ENCODE measurements around the gene PALLD.

PALLD gene

DNA sequence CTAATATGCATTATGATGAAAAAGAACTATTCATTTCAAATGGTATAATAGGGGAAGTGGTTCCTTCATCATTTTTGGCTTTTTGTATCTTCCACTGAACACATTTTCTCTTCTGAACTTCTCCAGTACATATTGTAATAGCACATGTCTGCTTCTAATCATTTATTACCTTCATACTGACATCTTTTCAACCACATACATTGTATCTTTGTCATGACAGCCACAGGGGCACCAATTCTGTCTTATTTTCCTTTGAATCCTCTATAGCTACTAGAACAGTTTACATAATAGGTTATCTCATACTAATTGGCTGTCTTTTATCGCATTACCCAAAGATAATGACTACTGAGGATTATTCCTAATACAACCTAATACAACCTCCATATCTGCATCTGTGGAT, 37.7 kb downstream of the PALLD start:
- TF ChIP-seq PAX5 (IDR thresholded peaks at IDR 0.05; ENCODE audit: insufficient read depth, low read length, severe bottlenecking) (no peak), POU2F2 (IDR thresholded peaks at IDR 0.05; ENCODE audit: low read depth, low read length) (no peak)
- no peak for FAIRE-seq
- no peak for DNase-seq (ENCODE audit: insufficient read length, low spot score)

DNA sequence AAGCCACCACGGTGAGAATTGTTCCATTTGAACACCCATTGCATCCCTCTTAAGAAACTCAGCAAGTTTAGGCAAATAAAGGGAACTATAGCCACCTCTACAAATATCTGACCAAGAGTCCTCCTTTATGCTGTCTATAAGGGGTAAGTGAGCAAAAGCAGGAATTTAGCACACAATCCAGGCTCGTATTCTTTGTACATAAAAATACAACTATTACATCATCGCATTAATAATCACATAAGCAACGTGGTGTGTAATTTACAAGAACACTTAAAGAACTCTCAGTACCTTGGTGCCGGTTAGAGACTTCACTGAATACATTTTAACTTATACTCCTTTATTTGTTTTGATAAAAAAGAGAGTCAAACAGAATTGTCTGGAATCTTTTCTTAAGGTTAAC, 38.8 kb downstream of the PALLD start:
- DNase-seq (ENCODE audit: insufficient read length, low spot score) (no peak), FAIRE-seq (no peak)
- TF ChIP-seq PAX5 (IDR thresholded peaks at IDR 0.05; ENCODE audit: insufficient read depth, low read length, severe bottlenecking) = no peak

DNA sequence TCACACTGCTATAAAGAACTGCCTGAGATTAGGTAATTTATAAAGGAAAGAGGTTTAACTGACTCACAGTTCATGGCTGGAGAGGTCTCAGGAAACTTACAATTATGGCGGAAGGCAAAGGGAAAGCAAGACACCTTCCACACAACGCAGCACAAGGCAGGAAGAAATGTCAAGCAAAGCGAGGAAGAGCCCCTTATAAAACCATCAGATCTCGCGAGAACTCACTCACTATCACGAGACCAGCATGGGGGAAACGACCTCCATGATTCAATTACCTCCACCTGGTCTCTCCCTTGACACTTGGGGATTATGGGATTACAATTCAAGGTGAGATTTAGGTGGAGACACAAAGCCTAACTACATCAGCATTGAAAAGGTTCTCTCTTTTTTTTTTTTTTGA, 39.6 kb downstream of the PALLD start:
- FAIRE-seq (no peak), DNase-seq (ENCODE audit: insufficient read length, low spot score) (no peak)
- TF ChIP-seq POLR2A (IDR thresholded peaks at IDR 0.05; ENCODE audit: low read depth, low read length) (no peak), POU2F2 (IDR thresholded peaks at IDR 0.05; ENCODE audit: low read depth, low read length) (no peak)

DNA sequence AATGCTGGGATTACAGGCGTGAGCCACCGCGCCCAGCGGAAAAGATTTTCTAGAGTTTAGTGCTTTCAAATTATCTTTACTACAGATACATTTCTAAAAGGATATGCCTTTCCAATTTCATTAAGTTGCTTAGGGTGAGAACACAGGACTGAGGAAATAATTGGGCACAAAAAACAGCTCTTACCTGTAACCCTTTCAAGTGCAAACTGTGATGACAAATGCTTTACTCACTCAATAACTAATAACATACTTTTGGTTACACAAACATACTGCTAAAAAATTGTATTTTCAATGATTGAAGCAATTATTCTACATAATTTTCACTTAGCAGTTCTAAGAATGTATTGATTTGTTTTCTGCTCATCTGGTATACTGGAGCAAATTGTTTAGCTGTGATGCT, 40.2 kb downstream of the PALLD start:
- no peak for DNase-seq (ENCODE audit: insufficient read length, low spot score)
- FAIRE-seq = no peak
- TF ChIP-seq SPI1 (IDR thresholded peaks at IDR 0.05; ENCODE audit: low read depth, low read length) (no peak), TAF1 (IDR thresholded peaks at IDR 0.05; ENCODE audit: low read depth, low read length) (no peak), POU2F2 (IDR thresholded peaks at IDR 0.05; ENCODE audit: low read depth, low read length) (no peak), PAX5 (IDR thresholded peaks at IDR 0.05; ENCODE audit: insufficient read depth, low read length, severe bottlenecking) (no peak), POLR2AphosphoS5 (IDR thresholded peaks at IDR 0.05; ENCODE audit: low read depth, low read length) (no peak), POLR2A (IDR thresholded peaks at IDR 0.05; ENCODE audit: low read depth, low read length) (no peak)

DNA sequence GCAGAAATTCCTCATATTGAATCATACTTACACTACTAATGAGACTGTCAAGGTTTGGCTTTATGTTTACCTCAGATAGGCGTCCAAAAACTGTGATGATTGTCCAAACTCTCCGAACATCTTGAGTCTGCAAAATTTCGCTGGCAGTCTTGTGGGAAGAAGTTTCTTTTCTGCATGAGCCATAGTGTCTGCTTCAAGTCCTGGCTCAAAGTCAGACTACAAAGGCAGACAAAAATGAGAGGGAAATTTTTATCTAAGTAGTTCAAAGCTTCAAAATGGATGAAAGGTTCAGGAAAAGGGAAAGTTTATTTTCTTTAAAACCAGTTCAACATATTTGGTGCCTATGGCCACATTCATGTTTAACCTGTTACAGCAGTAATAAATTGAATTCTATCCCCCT, 40.7 kb downstream of the PALLD start:
- DNase-seq (ENCODE audit: insufficient read length, low spot score) (no peak), FAIRE-seq (no peak)
- TF ChIP-seq POU2F2 (IDR thresholded peaks at IDR 0.05; ENCODE audit: low read depth, low read length) (no peak), SPI1 (IDR thresholded peaks at IDR 0.05; ENCODE audit: low read depth, low read length) (no peak), PAX5 (IDR thresholded peaks at IDR 0.05; ENCODE audit: insufficient read depth, low read length, severe bottlenecking) (no peak), POLR2A (IDR thresholded peaks at IDR 0.05; ENCODE audit: low read depth, low read length) (no peak), TAF1 (IDR thresholded peaks at IDR 0.05; ENCODE audit: low read depth, low read length) (no peak), POLR2AphosphoS5 (IDR thresholded peaks at IDR 0.05; ENCODE audit: low read depth, low read length) (no peak)

DNA sequence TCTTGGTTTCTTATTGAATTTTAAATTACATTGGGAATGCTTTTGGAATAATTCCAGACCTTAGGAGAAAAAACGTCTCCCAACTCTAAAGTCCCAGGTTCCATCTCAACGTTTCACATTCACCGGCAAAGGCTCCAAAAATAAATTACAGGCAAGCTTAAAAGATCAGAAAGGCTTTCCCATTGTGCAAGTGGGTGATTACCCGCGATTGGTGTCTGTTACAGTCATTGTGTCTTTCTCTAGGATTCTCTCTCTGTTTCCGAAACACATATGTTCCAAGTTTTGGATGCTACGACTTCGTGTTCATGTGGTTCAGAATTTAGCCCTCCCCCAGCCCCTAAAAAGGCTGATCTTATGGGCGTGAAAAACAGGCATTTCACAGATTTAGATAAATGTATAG, 41.8 kb downstream of the PALLD start:
- DNase-seq (ENCODE audit: insufficient read length, low spot score) = no peak
- TF ChIP-seq TAF1 (IDR thresholded peaks at IDR 0.05; ENCODE audit: low read depth, low read length) = no peak
- TF ChIP-seq POLR2A (IDR thresholded peaks at IDR 0.05; ENCODE audit: low read depth, low read length) = no peak
- no peak for TF ChIP-seq PAX5 (IDR thresholded peaks at IDR 0.05; ENCODE audit: insufficient read depth, low read length, severe bottlenecking)
- no peak for TF ChIP-seq POU2F2 (IDR thresholded peaks at IDR 0.05; ENCODE audit: low read depth, low read length)
- TF ChIP-seq SPI1 (IDR thresholded peaks at IDR 0.05; ENCODE audit: low read depth, low read length) = no peak
- TF ChIP-seq POLR2AphosphoS5 (IDR thresholded peaks at IDR 0.05; ENCODE audit: low read depth, low read length) = no peak
- FAIRE-seq = no peak

DNA sequence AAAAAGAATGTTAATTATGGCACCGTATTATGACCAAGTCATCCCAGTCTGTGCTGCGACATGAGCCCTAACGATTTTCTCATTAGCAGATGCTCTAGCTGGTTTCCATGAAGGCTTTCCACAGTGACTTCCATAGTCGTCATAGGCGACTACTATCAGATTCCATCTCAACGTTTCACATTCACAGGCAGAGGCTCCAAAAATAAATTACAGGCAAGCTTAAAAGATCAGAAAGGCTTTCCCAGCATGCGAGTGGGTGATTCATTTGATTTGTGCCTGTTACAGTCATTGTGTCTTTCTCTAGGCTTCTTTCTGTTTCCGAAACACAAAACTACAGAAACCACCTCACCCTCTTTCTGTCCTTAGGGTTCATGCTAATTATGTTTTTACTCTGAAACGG, 43.2 kb downstream of the PALLD start:
- FAIRE-seq = no peak
- DNase-seq (ENCODE audit: insufficient read length, low spot score) = no peak
- no peak for TF ChIP-seq POLR2AphosphoS5 (IDR thresholded peaks at IDR 0.05; ENCODE audit: low read depth, low read length)
- no peak for TF ChIP-seq PAX5 (IDR thresholded peaks at IDR 0.05; ENCODE audit: insufficient read depth, low read length, severe bottlenecking)
- no peak for TF ChIP-seq POLR2A (IDR thresholded peaks at IDR 0.05; ENCODE audit: low read depth, low read length)
- TF ChIP-seq TAF1 (IDR thresholded peaks at IDR 0.05; ENCODE audit: low read depth, low read length) = no peak
- TF ChIP-seq SPI1 (IDR thresholded peaks at IDR 0.05; ENCODE audit: low read depth, low read length) = no peak
- TF ChIP-seq POU2F2 (IDR thresholded peaks at IDR 0.05; ENCODE audit: low read depth, low read length) = no peak

DNA sequence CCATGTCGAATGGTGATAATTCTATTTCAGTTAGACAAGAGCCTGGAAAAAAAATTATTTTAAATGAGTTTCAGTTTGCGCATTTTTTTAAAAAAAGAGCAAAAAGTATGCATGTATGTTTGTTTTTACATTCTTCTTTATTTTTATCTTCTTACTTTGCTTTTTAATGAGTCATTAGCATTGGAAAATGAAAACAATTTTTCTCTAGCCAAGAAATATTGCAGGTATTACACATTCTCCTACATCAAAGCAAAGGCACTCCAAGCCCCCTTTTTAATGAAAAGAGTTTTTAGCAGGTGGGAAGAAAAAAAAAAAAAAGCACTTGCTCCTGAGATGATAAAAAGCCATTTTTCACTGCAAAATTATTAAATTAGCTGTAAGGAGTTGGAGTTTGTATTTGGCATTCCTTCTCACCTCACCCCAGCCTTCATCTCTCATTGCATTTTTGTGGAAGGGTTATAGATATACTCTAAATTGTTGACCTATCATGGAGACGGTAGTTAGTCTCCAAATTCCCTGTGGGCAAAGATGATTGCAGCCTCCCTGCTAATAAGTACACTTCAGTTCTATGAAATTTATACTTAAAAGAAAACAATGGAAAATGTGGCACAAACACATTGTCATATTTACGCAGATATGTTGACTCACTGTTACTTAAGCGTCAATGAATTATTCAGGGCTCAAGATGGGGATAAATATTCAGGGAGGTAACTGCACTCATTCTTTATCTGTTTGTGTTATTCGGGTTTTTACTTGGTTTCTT, 43.8 kb downstream of the PALLD start:
- no peak for DNase-seq (ENCODE audit: insufficient read length, low spot score)
- TF ChIP-seq POLR2AphosphoS5 (IDR thresholded peaks at IDR 0.05; ENCODE audit: low read depth, low read length) (no peak), POLR2A (IDR thresholded peaks at IDR 0.05; ENCODE audit: low read depth, low read length) (no peak), TAF1 (IDR thresholded peaks at IDR 0.05; ENCODE audit: low read depth, low read length) (no peak), PAX5 (IDR thresholded peaks at IDR 0.05; ENCODE audit: insufficient read depth, low read length, severe bottlenecking) (no peak), SPI1 (IDR thresholded peaks at IDR 0.05; ENCODE audit: low read depth, low read length) (no peak), POU2F2 (IDR thresholded peaks at IDR 0.05; ENCODE audit: low read depth, low read length) (no peak)
- FAIRE-seq = no peak

DNA sequence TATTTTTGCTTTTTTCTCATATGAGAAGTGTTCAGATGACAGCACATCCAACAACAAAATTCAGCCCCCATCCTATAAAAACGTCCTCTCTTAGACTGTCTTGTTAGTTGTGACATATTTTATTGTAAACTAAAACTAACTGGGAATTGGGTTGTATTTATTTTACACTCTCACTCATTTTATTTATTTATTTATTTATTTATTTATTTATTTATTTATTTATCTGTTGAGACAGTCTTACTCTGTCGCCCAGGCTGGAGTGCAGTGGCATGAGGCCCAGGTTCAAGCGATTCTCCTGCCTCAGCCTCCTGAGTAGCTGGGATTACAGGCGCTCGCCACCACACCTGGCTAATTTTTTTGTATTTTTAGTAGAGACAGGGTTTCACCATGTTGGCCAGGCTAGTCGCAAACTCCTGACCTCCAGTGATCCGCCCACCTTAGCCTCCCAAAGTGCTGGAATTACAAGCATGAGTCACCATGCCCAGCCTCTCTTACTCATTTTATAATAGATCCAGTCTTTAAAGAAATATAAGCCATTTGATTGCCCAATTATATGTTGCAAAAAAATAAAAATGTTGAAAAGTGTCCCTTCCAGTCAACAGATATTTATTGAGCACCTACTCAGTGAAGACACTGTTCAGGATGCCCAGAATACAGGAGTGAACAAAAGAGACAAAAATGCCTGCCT, 44.6 kb downstream of the PALLD start:
- no peak for TF ChIP-seq SPI1 (IDR thresholded peaks at IDR 0.05; ENCODE audit: low read depth, low read length)
- no peak for TF ChIP-seq POLR2A (IDR thresholded peaks at IDR 0.05; ENCODE audit: low read depth, low read length)
- TF ChIP-seq POU2F2 (IDR thresholded peaks at IDR 0.05; ENCODE audit: low read depth, low read length) = no peak
- DNase-seq (ENCODE audit: insufficient read length, low spot score) = no peak
- no peak for FAIRE-seq

DNA sequence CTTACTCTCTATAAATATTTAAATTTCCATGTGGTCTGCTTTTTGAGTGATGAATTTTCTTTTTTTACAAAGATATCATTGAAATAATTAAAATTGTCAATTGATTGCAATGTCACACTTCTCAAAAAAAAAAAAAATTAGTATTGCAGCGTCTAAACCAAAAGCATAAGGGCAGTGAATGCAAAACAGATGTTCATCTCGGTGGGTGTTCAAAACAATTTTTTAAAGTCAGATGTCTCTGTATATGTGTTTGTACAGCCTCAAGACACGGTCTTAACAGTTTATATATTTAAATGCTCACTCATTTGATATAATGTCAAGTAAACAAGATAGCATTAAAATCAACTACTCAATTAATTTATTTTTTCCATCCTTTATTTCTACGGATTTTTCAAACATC, 52.3 kb downstream of the PALLD start:
- no peak for FAIRE-seq
- TF ChIP-seq SPI1 (IDR thresholded peaks at IDR 0.05; ENCODE audit: low read depth, low read length) (no peak), POU2F2 (IDR thresholded peaks at IDR 0.05; ENCODE audit: low read depth, low read length) (no peak), TAF1 (IDR thresholded peaks at IDR 0.05; ENCODE audit: low read depth, low read length) (no peak), POLR2AphosphoS5 (IDR thresholded peaks at IDR 0.05; ENCODE audit: low read depth, low read length) (no peak), POLR2A (IDR thresholded peaks at IDR 0.05; ENCODE audit: low read depth, low read length) (no peak), PAX5 (IDR thresholded peaks at IDR 0.05; ENCODE audit: insufficient read depth, low read length, severe bottlenecking) (no peak)
- no peak for DNase-seq (ENCODE audit: insufficient read length, low spot score)

All from GM12891 (cell line).